Testis (tissue), 3 donors: Measurements from ENCODE around the gene CSTB. TPM values are rescaled to one million over a fixed set of nuclear protein-coding genes. Genes with fewer than 3 reads are reported as not detected.

ENCODE experiments used
- DNase-seq: peaks from one replicate; pipeline ENCODE4 v3.0.0-alpha.2; 2019
- H3K27ac ChIP-seq, 2 donors: fragments of 200-600 bp; sonication (generic); one replicate each; pipeline ENCODE4 v1.5.1; 2019
- H3K27me3 ChIP-seq: fragments of 200-600 bp; sonication (generic); one replicate; pipeline ENCODE4 v1.5.1; 2019
- H3K36me3 ChIP-seq: fragments of 200-600 bp; sonication (generic); one replicate; pipeline ENCODE4 v1.5.1; 2017; ENCODE audit warnings: low read depth; ENCODE audit errors: missing control alignments
- H3K4me1 ChIP-seq: fragments of 200-600 bp; sonication (generic); one replicate; pipeline ENCODE4 v1.5.1; 2019
- H3K4me3 ChIP-seq, 2 donors: fragments of 200-600 bp; sonication (generic); one replicate each; pipeline ENCODE4 v1.5.1; 2017 to 2019
- H3K9me3 ChIP-seq: fragments of 200-600 bp; sonication (generic); one replicate; pipeline ENCODE4 v1.5.1; 2017
- POLR2A ChIP-seq: fragments of 450-650 bp; IDR thresholded peaks from one replicate; pipeline ENCODE4 v1.6.1; 2017; ENCODE audit warnings: antibody characterized with exemption, mild to moderate bottlenecking, moderate library complexity
- WGBS, 2 donors: methylation state at CpG; one replicate each; pipeline ENCODE4 v1.1.5; 2018; 5-methylcytosine and 5-hydroxymethylcytosine counted together
- intact Hi-C: fragments of 100-400 bp; cut with DNase I; formaldehyde crosslinking; loops from one replicate; pipeline ENCODE4 v1.15.1; 2023; ENCODE audit warnings: low total_unique reads
- polyA plus RNA-seq: library from polyadenylated mRNA; stranded (reverse); fragments of 350-450 nt; fragmentation: Illumina TruSeq; extraction: RNeasy Lipid Tissue Mini Kit (QIAGEN cat#74804); gene quantifications from one replicate; pipeline ENCODE4 v1.2.3, GENCODE V29; 2014; ENCODE audit warnings: low read depth, low replicate concordance; ENCODE audit not compliant: insufficient read depth
- total RNA-seq, 2 donors: library from RNA; depleted of rRNA; stranded (reverse); fragments of >200 nt; gene quantifications; one replicate each; pipeline ENCODE4 v1.2.3, GENCODE V29; 2016
- TF ChIP-seq, protein P1 (sequence below), 3 experiments: fragments of 450-650 bp in 2 of 3; fragments of 200-600 bp in 1 of 3; sonication (generic) in 1 of 3; IDR thresholded peaks; one replicate each; pipeline ENCODE4 v1.5.1; 2016 to 2019; ENCODE audit warnings: antibody characterized with exemption in 3 of 3, mild to moderate bottlenecking in 2 of 3, moderate library complexity in 1 of 3

CSTB gene
- total and polyA plus RNA-seq, 3 donors from 2014 or later = 23.9 to 49.5 (median 31.0) TPM

- intact Hi-C loops = no loop called here
- no peaks in the 10 kb centered on the region for H3K36me3 ChIP-seq
- 88 to 92% methylated on average over 20 to 21 of the region's 21 CpGs for WGBS, 2 donors
Observed at GRCh38 chr21:43806017-43806710, 30.1 kb upstream of the CSTB start.

GRCh38 chr21:43805275-43805800 lies 29.2 kb upstream of the CSTB start:
- intact Hi-C loops = no loop called here
- H3K27ac ChIP-seq = no peak overlapping the region
- DNase-seq = no peak

More at GRCh38 chr21:43806017-43806710, 30.1 kb upstream of the CSTB start:
- Histone ChIP-seq H3K4me3 (no peak overlapping the region), H3K9me3 (no peaks in the 10 kb centered on the region), H3K27ac (no peak overlapping the region), H3K4me1 (peaks cover 6% of the 10 kb centered on the region), H3K27me3 (no peaks in the 10 kb centered on the region)
- no peak for DNase-seq
- no peak for TF ChIP-seq POLR2A
- TF ChIP-seq, protein P1, sequence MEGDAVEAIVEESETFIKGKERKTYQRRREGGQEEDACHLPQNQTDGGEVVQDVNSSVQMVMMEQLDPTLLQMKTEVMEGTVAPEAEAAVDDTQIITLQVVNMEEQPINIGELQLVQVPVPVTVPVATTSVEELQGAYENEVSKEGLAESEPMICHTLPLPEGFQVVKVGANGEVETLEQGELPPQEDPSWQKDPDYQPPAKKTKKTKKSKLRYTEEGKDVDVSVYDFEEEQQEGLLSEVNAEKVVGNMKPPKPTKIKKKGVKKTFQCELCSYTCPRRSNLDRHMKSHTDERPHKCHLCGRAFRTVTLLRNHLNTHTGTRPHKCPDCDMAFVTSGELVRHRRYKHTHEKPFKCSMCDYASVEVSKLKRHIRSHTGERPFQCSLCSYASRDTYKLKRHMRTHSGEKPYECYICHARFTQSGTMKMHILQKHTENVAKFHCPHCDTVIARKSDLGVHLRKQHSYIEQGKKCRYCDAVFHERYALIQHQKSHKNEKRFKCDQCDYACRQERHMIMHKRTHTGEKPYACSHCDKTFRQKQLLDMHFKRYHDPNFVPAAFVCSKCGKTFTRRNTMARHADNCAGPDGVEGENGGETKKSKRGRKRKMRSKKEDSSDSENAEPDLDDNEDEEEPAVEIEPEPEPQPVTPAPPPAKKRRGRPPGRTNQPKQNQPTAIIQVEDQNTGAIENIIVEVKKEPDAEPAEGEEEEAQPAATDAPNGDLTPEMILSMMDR (IDR thresholded peaks at IDR 0.05) = no peak

GRCh38 chr21:43803558-43804300 lies 27.6 kb upstream of the CSTB start:
- whole genome bisulfite sequencing, 2 donors = 72 to 77% methylated on average over 31 to 33 of the region's 33 CpGs
- H3K4me3 ChIP-seq = no peak overlapping the region
- H3K4me1 ChIP-seq = no peaks in the 10 kb centered on the region
- DNase-seq = no peak
- H3K27me3 ChIP-seq = no peaks in the 10 kb centered on the region
- TF ChIP-seq, protein P1 (IDR thresholded peaks at IDR 0.05) = no peak
- no peak for TF ChIP-seq POLR2A
- H3K27ac ChIP-seq = no peak overlapping the region
- intact Hi-C loops = no loop called here
- no peaks in the 10 kb centered on the region for H3K36me3 ChIP-seq
- no peaks in the 10 kb centered on the region for H3K9me3 ChIP-seq

More at GRCh38 chr21:43805275-43805800, 29.2 kb upstream of the CSTB start:
- no peaks in the 10 kb centered on the region for H3K4me1 ChIP-seq
- no peak for TF ChIP-seq POLR2A
- TF ChIP-seq, protein P1 (IDR thresholded peaks at IDR 0.05) = no peak
- no peak overlapping the region for H3K4me3 ChIP-seq
- no peaks in the 10 kb centered on the region for H3K27me3 ChIP-seq
- H3K9me3 ChIP-seq = no peaks in the 10 kb centered on the region
- 88 to 97% methylated on average over 14 of the region's 14 CpGs for WGBS, 2 donors
- H3K36me3 ChIP-seq = no peaks in the 10 kb centered on the region

DNA sequence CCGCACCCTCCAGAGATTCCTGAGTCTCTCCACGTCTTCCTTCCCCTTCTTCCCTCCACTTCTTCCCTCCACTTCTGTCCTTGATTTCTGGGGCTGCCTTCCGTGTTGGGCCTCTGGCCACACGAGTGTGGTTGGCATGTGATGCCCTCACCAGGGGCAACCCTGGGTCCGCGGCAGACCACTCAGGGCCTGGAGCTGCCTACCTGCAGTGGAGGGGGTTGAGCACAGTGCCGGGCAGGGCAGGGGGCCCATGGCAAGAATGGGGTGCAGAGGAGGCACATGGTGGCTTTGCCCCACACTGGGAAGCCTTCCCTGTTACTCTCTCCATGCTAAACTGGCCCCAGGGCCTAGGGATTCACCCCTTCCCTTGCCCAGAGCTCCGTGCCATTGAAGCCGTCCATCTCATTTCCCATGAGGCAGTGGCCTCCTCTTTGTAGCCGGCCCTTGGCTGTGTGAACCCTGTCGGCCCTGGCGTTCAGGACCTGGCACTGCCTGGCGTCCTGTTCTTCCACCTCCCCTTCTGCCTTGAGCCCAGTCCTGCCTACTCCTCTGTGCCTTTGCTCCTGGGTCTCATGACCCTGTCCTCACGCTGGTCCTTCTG lies 26.7 kb upstream of the CSTB start:
- no peaks in the 10 kb centered on the region for H3K36me3 ChIP-seq
- H3K4me1 ChIP-seq = no peaks in the 10 kb centered on the region
- DNase-seq = no peak
- no peak overlapping the region for H3K4me3 ChIP-seq
- 81 to 86% methylated on average over 11 to 14 of the region's 14 CpGs for WGBS, 2 donors
- no peaks in the 10 kb centered on the region for H3K9me3 ChIP-seq
- H3K27me3 ChIP-seq = no peaks in the 10 kb centered on the region
- no peak overlapping the region for H3K27ac ChIP-seq
- TF ChIP-seq, protein P1 (IDR thresholded peaks at IDR 0.05) = no peak
- no peak for TF ChIP-seq POLR2A
- intact Hi-C loops = no loop called here
